Measurements from ENCODE around the gene PROM2. TPM values are rescaled to one million over a fixed set of nuclear protein-coding genes. Genes with fewer than 3 reads are reported as not detected.

PROM2 gene
- total RNA-seq, 4 donors from 2014 or later: 96.8 to 166 (median 131) TPM

GRCh38 chr2:95309599-95309998 lies 35.4 kb downstream of the PROM2 start:
- no peaks in the 10 kb centered on the region for H3K36me3 ChIP-seq
- no peak overlapping the region for H3K27ac ChIP-seq
- DNase-seq (ENCODE audit: low spot score in 2 of 2): no peak
- H3K4me3 ChIP-seq: no peak overlapping the region
- H3K27me3 ChIP-seq: peaks cover 3% of the 10 kb centered on the region
- TF ChIP-seq POLR2A (IDR thresholded peaks at IDR 0.05) (no peak), EP300 (IDR thresholded peaks at IDR 0.05) (no peak), POLR2AphosphoS5 (IDR thresholded peaks at IDR 0.05) (no peak)
- TF ChIP-seq, protein P1, sequence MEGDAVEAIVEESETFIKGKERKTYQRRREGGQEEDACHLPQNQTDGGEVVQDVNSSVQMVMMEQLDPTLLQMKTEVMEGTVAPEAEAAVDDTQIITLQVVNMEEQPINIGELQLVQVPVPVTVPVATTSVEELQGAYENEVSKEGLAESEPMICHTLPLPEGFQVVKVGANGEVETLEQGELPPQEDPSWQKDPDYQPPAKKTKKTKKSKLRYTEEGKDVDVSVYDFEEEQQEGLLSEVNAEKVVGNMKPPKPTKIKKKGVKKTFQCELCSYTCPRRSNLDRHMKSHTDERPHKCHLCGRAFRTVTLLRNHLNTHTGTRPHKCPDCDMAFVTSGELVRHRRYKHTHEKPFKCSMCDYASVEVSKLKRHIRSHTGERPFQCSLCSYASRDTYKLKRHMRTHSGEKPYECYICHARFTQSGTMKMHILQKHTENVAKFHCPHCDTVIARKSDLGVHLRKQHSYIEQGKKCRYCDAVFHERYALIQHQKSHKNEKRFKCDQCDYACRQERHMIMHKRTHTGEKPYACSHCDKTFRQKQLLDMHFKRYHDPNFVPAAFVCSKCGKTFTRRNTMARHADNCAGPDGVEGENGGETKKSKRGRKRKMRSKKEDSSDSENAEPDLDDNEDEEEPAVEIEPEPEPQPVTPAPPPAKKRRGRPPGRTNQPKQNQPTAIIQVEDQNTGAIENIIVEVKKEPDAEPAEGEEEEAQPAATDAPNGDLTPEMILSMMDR (IDR thresholded peaks at IDR 0.05): no peak
- H3K9me3 ChIP-seq: no peaks in the 10 kb centered on the region
- peaks cover 25% of the 10 kb centered on the region for H3K4me1 ChIP-seq
- 82% methylated on average over 3 of the region's 8 CpGs for WGBS

DNA sequence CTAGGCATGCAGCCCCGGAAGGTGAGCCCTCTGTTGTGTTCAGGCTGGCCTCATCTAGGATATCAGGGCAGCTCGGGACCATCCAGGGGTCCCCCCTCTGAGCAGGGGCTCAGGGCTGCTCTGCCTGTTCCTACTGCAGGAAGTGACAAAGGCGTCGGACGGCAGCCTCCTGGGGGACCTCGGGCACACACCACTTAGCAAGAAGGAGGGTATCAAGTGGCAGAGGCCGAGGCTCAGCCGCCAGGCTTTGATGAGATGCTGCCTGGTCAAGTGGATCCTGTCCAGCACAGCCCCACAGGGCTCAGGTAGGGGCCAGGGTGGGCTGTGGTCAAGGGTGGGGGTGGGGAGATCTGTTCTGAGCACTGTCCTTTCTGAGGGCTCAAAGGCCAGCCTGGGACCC lies 36.0 kb downstream of the PROM2 start:
- no peaks in the 10 kb centered on the region for H3K36me3 ChIP-seq
- no peak for TF ChIP-seq POLR2A (IDR thresholded peaks at IDR 0.05)
- no peak for TF ChIP-seq POLR2AphosphoS5 (IDR thresholded peaks at IDR 0.05)
- no peak for TF ChIP-seq EP300 (IDR thresholded peaks at IDR 0.05)
- TF ChIP-seq, protein P1 (IDR thresholded peaks at IDR 0.05): no peak
- peaks cover 23% of the 10 kb centered on the region for H3K4me1 ChIP-seq
- no peaks in the 10 kb centered on the region for H3K9me3 ChIP-seq
- WGBS: no CpG with 5 or more reads among the region's 8 CpGs
- no peak for DNase-seq (ENCODE audit: low spot score in 2 of 2)
- H3K27ac ChIP-seq: no peak overlapping the region
- H3K27me3 ChIP-seq: peaks cover 3% of the 10 kb centered on the region
- no peak overlapping the region for H3K4me3 ChIP-seq

DNA sequence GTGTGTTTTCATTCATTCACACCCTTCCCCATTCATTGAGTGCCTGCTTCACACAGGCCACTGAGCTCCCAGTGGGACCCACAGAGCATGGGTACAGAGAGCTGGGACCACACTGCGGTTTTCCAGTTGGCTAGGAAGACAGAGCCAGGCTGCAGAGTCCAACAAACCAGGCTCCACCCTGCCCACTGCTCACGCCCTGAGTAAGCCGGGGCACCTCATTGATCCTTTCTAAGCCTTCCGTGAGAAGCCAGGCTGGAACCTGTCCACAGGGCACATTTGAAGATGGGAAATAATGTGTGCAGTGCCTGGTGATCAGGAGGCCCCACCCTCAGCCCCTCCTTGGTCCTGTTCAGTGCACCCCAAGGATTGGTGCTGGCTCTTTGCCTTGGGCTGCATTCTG lies 36.4 kb downstream of the PROM2 start:
- no peaks in the 10 kb centered on the region for H3K36me3 ChIP-seq
- H3K27me3 ChIP-seq: peaks cover 3% of the 10 kb centered on the region
- no peaks in the 10 kb centered on the region for H3K9me3 ChIP-seq
- TF ChIP-seq, protein P1 (IDR thresholded peaks at IDR 0.05): no peak
- no peak for TF ChIP-seq EP300 (IDR thresholded peaks at IDR 0.05)
- no peak for TF ChIP-seq POLR2A (IDR thresholded peaks at IDR 0.05)
- TF ChIP-seq POLR2AphosphoS5 (IDR thresholded peaks at IDR 0.05): no peak
- no peak for DNase-seq (ENCODE audit: low spot score in 2 of 2)
- no peak overlapping the region for H3K27ac ChIP-seq
- peaks cover 23% of the 10 kb centered on the region for H3K4me1 ChIP-seq
- 100% methylated on average over 1 of the region's 4 CpGs for WGBS
- no peak overlapping the region for H3K4me3 ChIP-seq

GRCh38 chr2:95311815-95312542 lies 37.7 kb downstream of the PROM2 start:
- H3K27me3 ChIP-seq: peaks cover 3% of the 10 kb centered on the region
- no peak for DNase-seq (ENCODE audit: low spot score in 2 of 2)
- TF ChIP-seq, protein P1 (IDR thresholded peaks at IDR 0.05): no peak
- no peak for TF ChIP-seq POLR2AphosphoS5 (IDR thresholded peaks at IDR 0.05)
- TF ChIP-seq POLR2A (IDR thresholded peaks at IDR 0.05): no peak
- no peak for TF ChIP-seq EP300 (IDR thresholded peaks at IDR 0.05)
- H3K4me1 ChIP-seq: peaks cover 24% of the 10 kb centered on the region
- H3K36me3 ChIP-seq: no peaks in the 10 kb centered on the region
- no peaks in the 10 kb centered on the region for H3K9me3 ChIP-seq
- no peak overlapping the region for H3K27ac ChIP-seq
- WGBS: 80% methylated on average over 15 of the region's 26 CpGs
- no peak overlapping the region for H3K4me3 ChIP-seq

DNA sequence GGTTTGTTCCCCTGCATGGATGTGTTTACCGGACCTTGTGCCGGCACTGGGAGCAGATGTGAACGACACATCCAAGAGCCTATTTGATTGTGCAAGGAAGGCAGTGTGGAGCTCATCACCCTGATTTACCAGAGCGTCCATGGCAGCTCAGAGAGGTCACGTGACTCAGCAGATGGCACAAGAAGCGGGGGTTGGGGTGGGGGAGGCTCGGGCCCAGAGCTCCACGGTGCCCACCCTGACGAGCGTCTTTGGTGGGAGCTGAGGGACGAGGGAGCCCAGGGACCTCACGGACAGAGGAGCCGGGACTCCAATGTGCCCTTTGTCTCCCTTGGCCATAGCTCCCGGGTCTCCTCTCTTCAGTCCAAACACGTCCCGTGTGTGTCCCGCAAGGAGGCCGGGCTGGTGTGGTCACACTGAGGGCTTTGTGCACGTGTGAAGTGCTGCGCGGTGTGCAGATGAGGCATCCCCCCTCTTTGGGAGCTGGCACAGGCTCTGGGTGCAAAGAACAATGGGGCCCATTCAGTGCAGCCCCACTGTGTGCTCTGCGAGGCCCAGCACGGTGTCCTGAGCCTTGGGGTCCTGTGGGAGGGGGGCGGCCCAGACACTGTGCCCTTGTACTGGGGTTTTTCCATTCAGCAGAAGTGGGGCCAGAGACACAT lies 38.4 kb downstream of the PROM2 start:
- no peak overlapping the region for H3K27ac ChIP-seq

More for the DNA sequence above, 38.4 kb downstream of the PROM2 start:
- 92% methylated on average over 21 of the region's 24 CpGs for WGBS
- Histone ChIP-seq H3K4me1 (peaks cover 31% of the 10 kb centered on the region), H3K4me3 (no peak overlapping the region), H3K9me3 (no peaks in the 10 kb centered on the region), H3K36me3 (no peaks in the 10 kb centered on the region), H3K27me3 (peaks cover 3% of the 10 kb centered on the region)
- DNase-seq (ENCODE audit: low spot score in 2 of 2): no peak
- TF ChIP-seq EP300 (IDR thresholded peaks at IDR 0.05) (no peak), POLR2AphosphoS5 (IDR thresholded peaks at IDR 0.05) (no peak), POLR2A (IDR thresholded peaks at IDR 0.05) (no peak)
- TF ChIP-seq, protein P1 (IDR thresholded peaks at IDR 0.05): no peak
